SU-DHL-6 (cell line): ENCODE measurements around the gene HBE1.

Source experiments
- H2AFZ ChIP-seq: fragments of 200-600 bp; sonication (generic); 2 replicates; pipeline ENCODE4 v1.6.1; 2014; ENCODE audit warnings: low read depth, mild to moderate bottlenecking, moderate library complexity, mixed read lengths, antibody characterized with exemption, low read length; ENCODE audit not compliant: severe bottlenecking
- H3F3A ChIP-seq: fragments of 200-600 bp; shearing (Covaris generic); 2 replicates; pipeline ENCODE4 v1.6.0; 2016; ENCODE audit warnings: antibody characterized with exemption, mild to moderate bottlenecking; ENCODE audit not compliant: insufficient read depth
- H3K27ac ChIP-seq: fragments of 200-600 bp; sonication (generic); 2 replicates; pipeline ENCODE4 v1.5.1; 2016; ENCODE audit warnings: low read depth, mild to moderate bottlenecking, low read length, moderate library complexity, mixed read lengths
- H3K27me3 ChIP-seq: fragments of 200-600 bp; sonication (generic), shearing (Covaris generic); 2 replicates; pipeline ENCODE4 v1.6.0; 2014; ENCODE audit warnings: mild to moderate bottlenecking, low read length
- H3K36me3 ChIP-seq: fragments of 200-600 bp; sonication (generic); 2 replicates; pipeline ENCODE4 v1.6.1; 2014; ENCODE audit warnings: mild to moderate bottlenecking, low read length, mixed read lengths
- H3K4me2 ChIP-seq: fragments of 300-600, 200-600 bp; shearing (Covaris generic), sonication (generic); 2 replicates; pipeline ENCODE4 v1.6.0; 2014; ENCODE audit warnings: low read length, low read depth, mild to moderate bottlenecking; ENCODE audit not compliant: poor library complexity, severe bottlenecking
- H3K4me3 ChIP-seq: fragments of 200-600 bp; sonication (generic); 2 replicates; pipeline ENCODE4 v1.5.1; 2014; ENCODE audit warnings: antibody characterized with exemption, low read length, mild to moderate bottlenecking, mixed read lengths; ENCODE audit not compliant: insufficient read depth, poor library complexity, severe bottlenecking
- H3K79me2 ChIP-seq: fragments of 200-600 bp; sonication (generic); 2 replicates; pipeline ENCODE4 v1.6.1; 2014; ENCODE audit warnings: mild to moderate bottlenecking, low read length, moderate library complexity; ENCODE audit not compliant: insufficient read depth
- H3K9ac ChIP-seq: fragments of 200-600 bp; sonication (generic); 2 replicates; pipeline ENCODE4 v1.7.0; 2014; ENCODE audit warnings: mild to moderate bottlenecking, low read length
- H3K9me2 ChIP-seq: fragments of 200-600 bp; sonication (generic); replicated peaks from 2 replicates; pipeline ENCODE4 v1.6.1; 2014; ENCODE audit warnings: low read length; ENCODE audit not compliant: insufficient read depth
- H3K9me3 ChIP-seq: fragments of 200-600 bp; sonication (generic); 2 replicates; pipeline ENCODE4 v1.6.1; 2014; ENCODE audit warnings: low read length, mixed read lengths; ENCODE audit not compliant: insufficient read depth
- H4K20me1 ChIP-seq: fragments of 200-600 bp; sonication (generic); 2 replicates; pipeline ENCODE4 v1.6.1; 2014; ENCODE audit warnings: low read depth, mild to moderate bottlenecking, antibody characterized with exemption, low read length, moderate library complexity, mixed read lengths
- CTCF ChIP-seq: fragments of 200-600 bp; sonication (generic); IDR thresholded peaks from one replicate; pipeline ENCODE4 v1.5.1; 2017; ENCODE audit warnings: antibody characterized with exemption, mild to moderate bottlenecking, low read length, moderate library complexity; ENCODE audit not compliant: insufficient read depth, poor library complexity, severe bottlenecking
- EZH2phosphoT487 ChIP-seq: fragments of 200-600 bp; sonication (generic), shearing (Covaris generic); conservative IDR thresholded peaks from 2 replicates; pipeline ENCODE4 v1.6.1; 2018; ENCODE audit warnings: mild to moderate bottlenecking, antibody characterized with exemption, low read length, moderate library complexity, mixed read lengths

The HBE1 gene

DNA sequence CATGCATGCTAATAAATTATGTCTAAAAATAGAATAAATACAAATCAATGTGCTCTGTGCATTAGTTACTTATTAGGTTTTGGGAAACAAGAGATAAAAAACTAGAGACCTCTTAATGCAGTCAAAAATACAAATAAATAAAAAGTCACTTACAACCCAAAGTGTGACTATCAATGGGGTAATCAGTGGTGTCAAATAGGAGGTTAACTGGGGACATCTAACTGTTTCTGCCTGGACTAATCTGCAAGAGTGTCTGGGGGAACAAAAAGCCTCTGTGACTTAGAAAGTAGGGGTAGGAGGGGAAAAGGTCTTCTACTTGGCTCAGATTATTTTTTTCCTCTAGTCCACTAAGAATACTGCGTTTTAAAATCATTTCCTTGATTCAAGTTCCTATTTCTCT, 42.1 kb downstream of the HBE1 start:
- Histone ChIP-seq H3F3A (no peaks in the 10 kb centered on the region), H4K20me1 (no peaks in the 10 kb centered on the region), H3K9ac (no peak overlapping the region), H3K27ac (no peak overlapping the region), H3K4me3 (no peak overlapping the region), H3K36me3 (no peaks in the 10 kb centered on the region), H3K9me3 (no peaks in the 10 kb centered on the region), H2AFZ (no peak overlapping the region), H3K79me2 (no peaks in the 10 kb centered on the region), H3K4me2 (no peak overlapping the region), H3K27me3 (no peaks in the 10 kb centered on the region), H3K9me2 (no peaks in the 10 kb centered on the region)
- no peak for TF ChIP-seq CTCF
- TF ChIP-seq EZH2phosphoT487, result no peak

DNA sequence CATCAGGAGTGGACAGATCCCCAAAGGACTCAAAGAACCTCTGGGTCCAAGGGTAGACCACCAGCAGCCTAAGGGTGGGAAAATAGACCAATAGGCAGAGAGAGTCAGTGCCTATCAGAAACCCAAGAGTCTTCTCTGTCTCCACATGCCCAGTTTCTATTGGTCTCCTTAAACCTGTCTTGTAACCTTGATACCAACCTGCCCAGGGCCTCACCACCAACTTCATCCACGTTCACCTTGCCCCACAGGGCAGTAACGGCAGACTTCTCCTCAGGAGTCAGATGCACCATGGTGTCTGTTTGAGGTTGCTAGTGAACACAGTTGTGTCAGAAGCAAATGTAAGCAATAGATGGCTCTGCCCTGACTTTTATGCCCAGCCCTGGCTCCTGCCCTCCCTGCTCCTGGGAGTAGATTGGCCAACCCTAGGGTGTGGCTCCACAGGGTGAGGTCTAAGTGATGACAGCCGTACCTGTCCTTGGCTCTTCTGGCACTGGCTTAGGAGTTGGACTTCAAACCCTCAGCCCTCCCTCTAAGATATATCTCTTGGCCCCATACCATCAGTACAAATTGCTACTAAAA, 42.9 kb downstream of the HBE1 start, which contains the start of gene HBB:
TSS of gene HBB (minus strand) at position 340 of the 579 bp plus-strand sequence. CDS start at position 290, 50 bp downstream.
- Histone ChIP-seq H4K20me1 (no peaks in the 10 kb centered on the region), H3K9ac (no peak within 1 kb of the TSS), H3K4me2 (no peak within 1 kb of the TSS), H3K9me3 (no peaks in the 10 kb centered on the region), H2AFZ (no peak within 1 kb of the TSS), H3K9me2 (no peaks in the 10 kb centered on the region), H3K36me3 (no peaks in the 10 kb centered on the region), H3K27ac (no peak within 1 kb of the TSS), H3K79me2 (no peaks in the 10 kb centered on the region), H3K27me3 (no peaks in the 10 kb centered on the region), H3F3A (no peaks in the 10 kb centered on the region), H3K4me3 (no peak within 1 kb of the TSS)
- no peak for TF ChIP-seq CTCF
- TF ChIP-seq EZH2phosphoT487, result no peak

GRCh38 chr11:5225480-5225871, 44.3 kb downstream of the HBE1 start:
- Histone ChIP-seq H3K4me3 (no peak overlapping the region), H4K20me1 (no peaks in the 10 kb centered on the region), H3K9me2 (no peaks in the 10 kb centered on the region), H3K79me2 (no peaks in the 10 kb centered on the region), H3K9ac (no peak overlapping the region), H3K27ac (no peak overlapping the region), H2AFZ (no peak overlapping the region), H3K4me2 (no peak overlapping the region), H3K9me3 (no peaks in the 10 kb centered on the region), H3F3A (no peaks in the 10 kb centered on the region), H3K36me3 (no peaks in the 10 kb centered on the region), H3K27me3 (no peaks in the 10 kb centered on the region)
- TF ChIP-seq CTCF, result no peak
- no peak for TF ChIP-seq EZH2phosphoT487
